Stimulated activated CD4-positive, alpha-beta T cell treated with anti-CD3 and anti-CD28 coated beads, Interleukin-4, amount 100 ng/mL, for 24 hours (primary cell): ENCODE results near the gene TLR9.

Experiments
- DNase-seq: peaks from one replicate; pipeline ENCODE4 v3.0.0-alpha.2; 2020

The TLR9 gene

GRCh38 chr3:52215351-52215750, 10.1 kb downstream of the TLR9 start:
- no peak for DNase-seq

DNA sequence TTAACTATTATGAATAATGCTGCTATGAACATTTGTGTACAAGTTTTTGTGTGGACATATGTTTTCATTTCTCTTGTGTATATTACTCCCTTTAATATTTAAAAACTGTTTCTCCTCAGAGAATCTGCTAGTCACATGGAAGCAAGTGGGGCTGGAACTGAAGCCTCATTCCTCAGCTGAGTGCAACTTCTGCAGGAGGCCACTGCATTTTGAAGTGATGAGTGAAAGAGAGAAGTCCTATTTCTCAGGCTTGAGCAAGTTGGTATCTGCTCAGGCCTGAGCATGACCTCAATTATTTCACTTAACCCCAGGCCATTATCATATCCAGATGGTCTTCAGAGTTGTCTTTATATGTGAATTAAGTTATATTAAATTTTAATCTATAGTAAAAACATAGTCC, 11.5 kb downstream of the TLR9 start:
- DNase-seq = no peak

DNA sequence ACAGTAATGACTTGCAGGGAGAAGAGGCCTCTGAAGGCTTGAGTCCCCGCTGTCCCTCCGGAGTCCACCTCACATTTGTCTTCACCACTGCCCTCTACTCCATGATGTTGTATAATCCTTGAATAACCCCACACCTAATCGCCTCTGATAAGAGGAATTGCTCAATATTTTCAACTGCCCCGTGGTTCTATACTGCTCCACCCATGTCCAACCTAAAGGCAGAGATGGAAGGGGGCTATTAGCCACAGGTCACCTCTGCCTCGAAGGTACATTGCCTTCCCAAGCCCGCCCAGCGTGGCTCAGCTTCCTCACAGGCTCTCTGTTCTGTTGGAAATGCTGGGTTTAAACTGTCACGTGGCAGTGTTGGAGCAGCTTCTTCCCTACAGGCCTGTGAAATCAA, 12.4 kb downstream of the TLR9 start:
- DNase-seq = no peak

- no peak for DNase-seq
These were observed 14.1 kb downstream of the TLR9 start for GRCh38 chr3:52211268-52211891.

GRCh38 chr3:52210550-52211046, 14.8 kb downstream of the TLR9 start:
- DNase-seq = no peak

DNA sequence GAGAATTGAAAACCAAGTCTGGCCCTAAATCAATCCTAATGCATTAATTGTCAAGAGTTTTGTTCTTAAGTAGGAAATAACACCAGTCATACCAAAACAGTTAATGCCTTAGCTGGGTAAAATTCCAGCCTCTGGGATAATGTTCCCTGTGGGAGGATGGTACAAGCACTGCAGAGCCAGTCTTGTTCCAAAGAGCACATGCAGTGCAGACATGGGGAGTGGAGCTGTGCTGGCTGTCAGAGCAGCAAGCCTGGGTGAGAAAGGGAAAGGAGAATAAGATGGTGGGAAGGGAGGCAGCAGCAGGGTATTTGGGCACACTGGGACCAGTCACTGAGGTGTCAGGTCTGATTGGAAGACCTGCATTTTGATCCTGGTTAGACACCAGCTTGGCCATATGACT, 15.4 kb downstream of the TLR9 start:
- DNase-seq = no peak

GRCh38 chr3:52208556-52208955, 16.9 kb downstream of the TLR9 start:
- DNase-seq = no peak

DNA sequence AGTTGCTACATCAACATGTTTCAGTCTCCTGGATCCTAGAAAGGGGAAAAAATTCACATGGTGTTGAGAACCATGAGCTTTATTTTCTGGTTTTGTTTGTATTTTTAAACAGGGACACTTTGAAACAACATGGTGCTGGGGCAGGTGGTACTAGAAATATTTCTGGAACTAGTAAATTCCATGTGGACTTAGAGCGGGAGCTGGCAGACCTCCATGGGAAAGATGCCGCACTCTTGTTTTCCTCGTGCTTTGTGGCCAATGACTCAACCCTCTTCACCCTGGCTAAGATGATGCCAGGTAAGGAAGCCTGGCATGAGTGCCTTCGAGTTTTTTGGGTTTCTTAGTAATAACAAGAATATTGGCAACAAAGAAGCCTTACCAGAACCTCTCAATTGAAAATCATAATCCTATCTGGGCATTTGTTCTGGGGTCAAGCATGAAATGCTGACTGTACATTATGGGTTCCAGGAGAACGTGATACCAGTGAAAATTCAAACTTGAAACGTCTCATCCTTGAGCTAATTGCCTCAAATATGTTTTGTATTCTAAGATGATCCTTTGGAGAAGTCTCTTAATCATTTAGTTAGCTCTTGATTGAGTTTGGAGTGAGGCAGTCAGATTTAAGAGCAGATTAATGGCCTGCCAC, 19.6 kb downstream of the TLR9 start:
- no peak for DNase-seq

GRCh38 chr3:52204337-52205073, 20.9 kb downstream of the TLR9 start:
- DNase-seq = no peak

DNA sequence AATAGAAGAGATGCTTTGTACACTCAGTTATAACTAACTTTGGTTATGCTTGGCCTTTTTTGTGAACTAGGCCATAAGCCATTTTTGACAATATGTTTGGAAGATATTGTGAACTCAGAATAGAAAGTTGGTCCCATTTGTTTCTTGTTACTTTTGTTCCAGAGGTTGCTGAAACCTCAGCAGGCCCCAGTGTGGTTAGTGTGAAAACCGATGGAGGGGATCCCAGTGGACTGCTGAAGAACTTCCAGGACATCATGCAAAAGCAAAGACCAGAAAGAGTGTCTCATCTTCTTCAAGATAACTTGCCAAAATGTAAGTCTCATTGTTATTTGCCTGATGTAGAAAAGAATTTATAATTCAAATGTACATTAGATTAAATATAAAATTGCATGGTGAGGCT, 21.7 kb downstream of the TLR9 start:
- no peak for DNase-seq

DNA sequence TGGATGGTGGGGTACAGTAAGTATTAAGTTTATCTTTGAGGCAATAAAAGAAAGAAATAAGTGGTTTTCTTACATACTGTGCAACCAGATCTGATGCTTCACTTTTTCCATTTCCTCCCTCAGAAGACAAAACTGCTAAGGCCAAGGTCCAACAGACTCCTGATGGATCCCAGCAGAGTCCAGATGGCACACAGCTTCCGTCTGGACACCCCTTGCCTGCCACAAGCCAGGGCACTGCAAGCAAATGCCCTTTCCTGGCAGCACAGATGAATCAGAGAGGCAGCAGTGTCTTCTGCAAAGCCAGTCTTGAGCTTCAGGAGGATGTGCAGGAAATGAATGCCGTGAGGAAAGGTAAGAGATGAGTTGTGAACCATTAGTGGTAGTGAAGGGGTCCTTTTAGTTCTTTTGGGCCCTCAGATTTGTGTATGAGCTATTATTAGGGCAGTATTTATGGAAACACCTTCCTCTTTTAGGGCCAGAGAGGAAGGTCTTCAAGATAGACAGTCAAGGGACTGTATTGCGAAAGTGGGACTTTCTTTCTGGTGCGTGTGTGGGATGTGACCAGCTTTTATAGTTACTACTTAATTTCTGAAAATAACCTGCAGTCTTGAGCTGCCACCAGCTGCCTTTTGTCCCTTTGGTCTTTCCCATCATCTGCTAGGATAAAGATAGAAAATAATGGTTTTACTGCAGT, 22.9 kb downstream of the TLR9 start:
- no peak for DNase-seq

DNA sequence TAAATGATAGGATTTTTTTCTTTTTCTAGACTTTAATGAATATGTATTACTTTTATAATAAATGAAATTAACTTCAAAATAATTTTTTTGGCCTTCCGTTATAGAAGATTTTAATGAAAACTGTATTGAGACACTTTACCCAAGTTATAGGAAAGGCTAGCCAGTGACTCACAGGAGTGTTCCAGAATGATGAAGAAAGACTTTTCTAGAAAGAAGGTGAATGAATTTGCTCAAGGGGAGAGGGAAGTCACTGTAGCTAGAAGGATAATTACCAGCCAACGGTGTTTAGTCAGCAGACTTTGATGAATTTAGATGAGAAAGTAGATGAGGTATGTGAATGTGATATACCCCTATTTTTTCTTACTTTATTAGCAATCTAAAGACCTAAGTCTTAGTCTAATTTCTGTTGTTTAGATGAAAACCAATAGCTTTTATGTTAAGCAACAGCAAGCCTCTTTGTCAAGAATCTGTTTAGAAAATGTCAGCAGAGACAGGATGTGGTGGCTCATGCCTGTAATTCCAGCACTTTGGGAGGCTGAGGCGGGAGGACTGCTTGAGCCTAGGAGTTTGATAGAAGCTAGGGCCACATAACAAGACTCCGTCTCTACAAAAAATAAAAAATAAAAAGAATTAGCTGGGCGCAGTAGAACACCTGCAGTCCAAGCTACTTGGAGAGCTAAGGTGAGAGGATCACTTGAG, 24.3 kb downstream of the TLR9 start:
- no peak for DNase-seq

DNA sequence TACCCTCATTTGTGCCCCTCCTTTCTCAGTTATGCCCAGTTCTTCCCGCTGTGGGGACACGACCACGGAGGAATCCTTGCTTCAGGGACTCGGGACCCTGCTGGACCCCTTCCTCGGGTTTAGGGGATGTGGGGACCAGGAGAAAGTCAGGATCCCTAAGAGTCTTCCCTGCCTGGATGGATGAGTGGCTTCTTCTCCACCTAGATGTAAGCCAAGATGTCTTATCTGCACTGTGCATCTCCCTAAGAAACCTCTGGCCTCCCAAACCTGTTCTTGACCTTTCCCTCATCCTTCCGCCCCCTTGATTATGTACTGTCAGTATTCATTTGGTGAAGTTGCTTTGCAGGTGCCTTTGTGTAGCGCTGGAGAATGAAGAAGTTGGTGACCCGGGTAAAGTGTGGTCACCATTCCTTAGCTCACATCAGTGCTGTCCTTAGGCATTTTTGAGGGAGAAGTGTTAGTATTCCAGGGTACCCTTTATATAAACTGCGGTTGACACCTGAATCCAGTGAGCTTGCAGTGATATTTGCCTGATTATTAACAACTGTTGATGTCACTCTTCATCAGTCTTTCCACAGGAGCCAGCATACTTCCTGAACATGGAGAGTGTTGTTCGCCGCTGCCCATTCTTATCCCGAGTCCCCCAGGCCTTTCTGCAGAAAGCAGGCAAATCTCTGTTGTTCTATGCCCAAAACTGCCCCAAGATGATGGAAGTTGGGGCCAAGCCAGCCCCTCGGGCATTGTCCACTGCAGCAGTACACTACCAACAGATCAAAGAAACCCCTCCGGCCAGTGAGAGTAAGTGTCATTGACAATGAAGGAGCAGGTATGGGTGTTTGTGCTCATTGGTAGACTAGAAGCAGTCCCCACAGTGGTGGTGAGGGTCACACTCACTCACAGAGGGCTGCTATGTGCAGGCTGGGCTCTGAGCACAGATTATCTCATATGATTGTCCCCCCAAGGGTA, 26.5 kb downstream of the TLR9 start:
- no peak for DNase-seq

GRCh38 chr3:52197842-52198625, 27.4 kb downstream of the TLR9 start, which contains the start of gene ALAS1:
TSS of gene ALAS1 (plus strand) at chr3:52198160. CDS start at chr3:52199242, 1,082 bp downstream.
- DNase-seq = peak; percentile 93

DNA sequence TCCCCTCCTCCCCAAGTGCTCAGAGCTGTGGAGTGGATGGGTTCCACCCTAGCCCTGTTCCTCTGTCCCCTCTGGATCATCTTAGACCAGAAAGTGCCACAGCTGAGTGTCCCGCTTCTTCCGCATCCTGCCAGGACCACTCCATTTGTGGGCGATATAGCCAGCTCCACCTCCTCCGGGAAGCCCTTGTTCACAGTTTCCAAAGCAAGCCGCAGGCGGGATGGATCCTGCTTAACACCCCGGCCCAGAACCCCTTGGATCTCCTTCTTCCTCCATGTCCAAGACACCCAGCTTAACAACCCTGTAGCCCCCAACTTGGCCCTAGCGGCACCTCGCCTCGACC, 28.0 kb downstream of the TLR9 start:
- DNase-seq = no peak

DNA sequence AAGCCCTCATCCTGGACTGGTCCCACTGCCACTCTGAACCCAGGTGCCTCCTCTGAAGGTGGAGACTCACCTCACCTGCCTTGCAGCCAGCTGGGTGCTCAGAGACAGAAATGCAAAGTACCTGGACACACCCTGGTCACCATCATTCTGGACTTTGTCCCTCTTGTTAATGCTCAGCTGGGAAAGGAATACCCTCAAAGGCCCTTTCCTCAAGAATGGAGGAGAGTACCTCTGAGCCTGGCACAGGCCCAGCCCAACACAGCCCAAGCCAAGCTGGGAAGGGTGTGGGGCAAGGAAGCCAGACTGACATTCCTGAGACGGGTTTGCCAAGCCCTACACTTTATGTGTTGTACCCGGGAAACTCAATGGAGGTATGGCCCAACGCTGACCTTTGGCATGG, 28.5 kb downstream of the TLR9 start:
- no peak for DNase-seq

DNA sequence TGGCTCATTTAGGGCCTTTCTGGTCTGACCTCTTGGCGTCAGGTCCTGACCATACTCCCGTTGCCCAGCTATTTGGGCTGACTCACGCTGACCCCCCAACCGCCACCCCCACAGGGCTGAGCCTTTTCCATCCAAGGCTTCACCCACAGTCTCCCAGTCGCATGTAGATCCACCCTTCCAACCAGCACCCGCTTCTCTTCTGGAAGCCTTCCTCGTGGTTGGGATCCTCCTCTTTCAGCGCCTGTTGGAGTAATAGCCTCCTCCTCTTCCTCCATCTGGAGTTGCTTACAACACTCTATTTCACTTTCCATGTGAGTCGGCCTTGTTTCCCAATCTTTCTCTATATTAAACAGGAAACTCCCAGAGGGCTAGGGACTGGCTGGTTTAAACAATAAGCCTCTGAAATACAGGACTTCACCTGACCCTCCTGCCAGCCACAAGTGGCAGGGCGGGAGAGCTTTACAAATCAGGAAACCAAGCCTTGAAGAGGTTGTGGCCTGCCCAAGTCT, 29.6 kb downstream of the TLR9 start:
- DNase-seq = no peak

- DNase-seq = no peak
These were observed 30.2 kb downstream of the TLR9 start for GRCh38 chr3:52195291-52195597.

- no peak for DNase-seq
These were observed 30.8 kb downstream of the TLR9 start for GRCh38 chr3:52194485-52195290.

DNA sequence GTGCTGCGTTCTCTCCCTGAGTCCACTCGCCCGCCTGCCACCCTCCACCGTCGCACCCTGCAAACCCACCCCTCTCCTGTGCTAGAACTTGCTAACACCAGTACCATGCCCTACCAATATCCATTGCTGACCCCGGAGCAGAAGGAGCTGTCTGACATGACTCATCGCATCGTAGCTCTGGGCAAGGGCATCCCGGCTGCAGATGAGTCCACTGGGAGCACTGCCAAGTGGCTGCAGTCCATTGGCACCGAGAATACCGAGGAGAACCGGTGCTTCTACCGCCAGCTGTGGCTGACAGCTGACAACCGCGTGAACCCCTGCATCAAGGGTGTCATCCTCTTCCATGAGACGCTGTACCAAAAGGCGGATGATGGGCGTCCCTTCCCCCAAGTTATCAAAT, 32.4 kb downstream of the TLR9 start:
- DNase-seq = no peak
